GM19452 (cell line): ENCODE data around the gene KRT6A.
"Not testable (repeated sequence)": the region's sequence is repeated elsewhere in the genome, so short reads cannot be mapped to it uniquely, and the experiment has no call there.

Experiments used
- ATAC-seq: cut with Tn5 transposase; IDR thresholded peaks from one replicate; pipeline ENCODE4 v1.9.1; 2021; ENCODE audit not compliant: unreplicated experiment

The KRT6A gene

DNA sequence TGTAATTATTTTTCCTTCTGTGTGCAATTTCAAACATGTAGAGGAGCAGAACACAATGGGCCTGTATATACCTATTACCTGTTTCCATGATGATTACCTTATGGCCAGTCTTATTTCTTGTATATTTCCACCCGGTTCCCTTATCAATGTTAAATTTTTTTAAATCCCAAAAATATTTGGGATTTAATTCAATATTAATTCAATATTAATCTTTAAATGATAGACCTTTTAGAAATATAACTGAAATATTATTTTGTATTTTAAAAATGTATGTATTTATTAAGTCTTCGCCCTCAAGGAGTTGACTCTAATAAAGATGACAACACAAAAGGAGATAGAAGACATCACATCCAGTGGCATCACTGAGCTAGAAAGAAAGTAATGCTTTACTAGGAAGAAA, 18.8 kb downstream of the KRT6A start:
- ATAC-seq, result no peak

GRCh38 chr12:52473768-52474167, 19.3 kb downstream of the KRT6A start, which contains the start of gene KRT6C:
TSS of gene KRT6C (minus strand) at chr12:52473805. CDS start at chr12:52473737, 68 bp downstream.
- no peak for ATAC-seq

DNA sequence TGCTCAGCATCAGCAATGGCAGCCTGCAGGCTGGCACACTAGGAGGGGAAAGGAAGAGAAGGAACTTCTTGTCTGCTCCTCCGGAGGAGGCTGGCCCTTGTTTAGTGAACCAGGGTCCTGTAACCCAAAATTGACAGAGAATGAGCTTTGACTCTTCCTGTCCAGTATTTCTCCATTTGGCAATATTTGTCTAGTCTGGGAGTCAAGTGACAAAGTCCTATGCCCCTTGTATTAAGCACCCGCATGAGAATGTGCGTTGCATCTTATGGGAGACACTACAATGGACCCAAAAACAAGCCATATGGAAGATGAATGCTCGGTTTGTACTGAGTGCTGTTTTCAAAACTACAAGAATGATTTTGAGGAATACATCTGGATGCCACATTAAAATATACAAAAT, 23.2 kb downstream of the KRT6A start:
- ATAC-seq, result no peak

GRCh38 chr12:52464897-52465296, 28.2 kb downstream of the KRT6A start:
- ATAC-seq, result no peak

GRCh38 chr12:52461693-52462092, 31.4 kb downstream of the KRT6A start:
- no peak for ATAC-seq

DNA sequence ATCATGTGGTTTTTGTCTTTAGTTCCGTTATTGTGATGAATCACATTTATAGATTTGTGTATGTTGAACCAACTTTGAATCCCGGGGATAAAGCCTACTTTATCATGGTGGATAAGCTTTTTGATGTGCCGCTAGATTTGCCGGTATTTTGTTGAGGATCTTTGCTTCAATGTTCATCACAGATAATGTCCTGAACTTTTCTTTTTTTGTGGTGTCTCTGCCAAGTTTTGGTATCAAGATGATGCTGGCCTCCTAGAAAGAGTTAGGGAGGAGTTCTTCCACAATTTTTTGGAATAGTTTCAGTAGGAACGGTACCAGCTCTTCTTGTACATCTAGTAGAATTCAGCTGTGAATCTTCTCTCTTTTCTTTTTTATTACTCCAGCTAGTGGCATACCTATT, 34.2 kb downstream of the KRT6A start:
- no peak for ATAC-seq

DNA sequence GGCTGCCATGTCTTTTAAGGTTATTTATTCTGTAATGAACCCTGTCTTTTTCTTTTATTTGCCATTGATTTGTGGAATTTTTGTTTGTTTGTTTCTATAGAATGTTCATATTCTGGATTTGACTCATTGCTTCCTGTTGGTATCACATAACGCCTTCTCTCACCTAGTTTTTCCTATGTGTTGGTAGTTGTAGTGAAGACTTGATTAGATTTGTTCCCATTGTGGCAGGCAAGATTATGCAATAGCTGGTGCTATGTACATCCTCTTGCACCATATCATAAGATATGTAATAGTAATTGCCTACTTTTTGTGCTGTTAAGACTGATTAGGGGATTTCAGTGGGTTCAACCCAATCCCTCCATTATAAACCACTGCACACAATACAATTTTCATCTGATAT, 37.2 kb downstream of the KRT6A start:
- ATAC-seq, result no peak

- ATAC-seq, result no peak
These were observed 38.5 kb downstream of the KRT6A start for GRCh38 chr12:52454411-52455201.

- no peak for ATAC-seq
These were observed 41.0 kb downstream of the KRT6A start, which contains the start of gene KRT6B for GRCh38 chr12:52452101-52452500. TSS of gene KRT6B (minus strand) at chr12:52452146. CDS start at chr12:52452078, 68 bp downstream.

DNA sequence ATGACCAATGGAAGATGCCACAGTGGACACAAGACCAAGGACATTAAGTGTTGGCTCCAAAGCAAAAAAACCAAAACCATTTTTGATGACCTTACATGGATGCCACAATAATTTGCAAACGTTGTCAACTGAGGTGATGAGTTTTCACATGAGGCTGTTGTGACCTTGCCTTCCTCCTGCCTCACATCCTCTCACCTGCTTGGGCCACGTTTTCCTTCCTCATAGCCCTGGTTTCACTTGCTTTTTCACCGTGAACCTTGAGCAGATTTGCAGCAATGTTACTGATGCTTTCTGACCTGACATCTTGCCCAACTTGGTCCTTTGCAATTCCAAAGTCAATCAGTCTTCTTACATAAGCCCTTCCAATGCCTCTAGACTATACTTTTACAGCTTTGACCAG, 44.8 kb downstream of the KRT6A start:
- ATAC-seq, result no peak

DNA sequence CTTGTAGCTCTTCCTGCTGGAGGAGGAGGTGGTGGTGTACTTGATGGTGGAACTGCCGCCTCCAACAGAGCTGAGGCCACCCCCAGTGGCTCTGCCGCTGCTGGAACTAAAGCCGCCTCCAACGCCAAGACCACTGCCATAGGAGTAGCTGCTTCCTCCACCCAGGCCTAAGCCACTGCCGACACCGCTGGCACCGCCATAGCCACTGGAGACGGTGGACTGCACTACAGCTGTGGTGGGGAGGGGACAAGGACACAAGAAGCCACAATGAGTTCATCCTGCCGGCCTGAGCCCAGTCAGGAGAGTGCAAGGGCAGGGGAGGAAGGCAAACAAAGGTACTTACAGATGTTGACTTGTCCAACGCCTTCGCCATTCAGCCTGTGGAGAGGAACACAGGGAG, 45.9 kb downstream of the KRT6A start:
- ATAC-seq, result not testable (repeated sequence)

GRCh38 chr12:52446367-52447045, 46.6 kb downstream of the KRT6A start:
- no peak for ATAC-seq

GRCh38 chr12:52445876-52446275, 47.2 kb downstream of the KRT6A start:
- ATAC-seq, result no peak

DNA sequence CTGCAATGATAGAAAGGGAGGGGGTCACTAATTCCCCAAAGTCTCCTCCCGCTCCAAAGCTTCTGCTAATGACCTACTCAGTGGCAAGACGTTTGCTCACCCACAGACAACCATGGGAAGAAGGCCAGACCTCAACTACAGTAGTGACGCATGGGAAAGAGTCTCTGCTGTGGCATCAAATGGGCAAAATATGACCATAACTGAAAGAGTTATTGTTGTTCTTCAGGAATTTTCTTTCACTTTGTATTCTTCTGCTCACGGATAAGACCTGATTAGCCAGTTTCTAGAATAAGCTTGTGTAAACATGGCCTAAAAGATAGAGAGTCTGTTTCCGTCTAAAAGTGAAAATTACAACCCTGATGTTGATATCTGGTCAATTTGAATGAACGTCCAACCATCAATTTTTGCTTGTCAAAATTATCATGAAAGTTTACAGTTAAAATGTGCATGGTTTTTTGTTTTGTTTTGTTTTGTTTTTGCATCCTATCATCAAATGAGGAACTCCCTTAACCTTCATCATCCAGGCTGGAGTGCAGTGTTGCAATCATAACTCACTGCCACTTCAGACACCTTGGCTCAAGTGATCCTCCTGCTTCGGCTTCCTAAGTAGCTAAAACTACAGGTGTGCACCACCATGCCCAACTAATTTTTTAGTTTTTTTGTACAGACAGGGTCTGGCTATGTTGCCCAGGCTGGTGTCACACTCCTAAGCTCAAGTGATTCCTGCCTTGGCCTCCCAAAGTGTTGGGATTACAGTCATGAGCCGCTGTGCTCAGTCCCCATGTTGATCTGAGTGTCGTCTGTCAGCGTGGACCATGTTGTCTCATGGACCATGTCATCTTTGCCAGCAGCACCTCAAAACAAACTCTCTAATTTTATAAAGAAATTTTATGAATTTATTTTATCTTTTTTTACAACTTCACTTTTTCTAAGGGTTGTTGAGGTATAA, 48.1 kb downstream of the KRT6A start:
- no peak for ATAC-seq

GRCh38 chr12:52443966-52444365, 49.1 kb downstream of the KRT6A start:
- ATAC-seq, result no peak

DNA sequence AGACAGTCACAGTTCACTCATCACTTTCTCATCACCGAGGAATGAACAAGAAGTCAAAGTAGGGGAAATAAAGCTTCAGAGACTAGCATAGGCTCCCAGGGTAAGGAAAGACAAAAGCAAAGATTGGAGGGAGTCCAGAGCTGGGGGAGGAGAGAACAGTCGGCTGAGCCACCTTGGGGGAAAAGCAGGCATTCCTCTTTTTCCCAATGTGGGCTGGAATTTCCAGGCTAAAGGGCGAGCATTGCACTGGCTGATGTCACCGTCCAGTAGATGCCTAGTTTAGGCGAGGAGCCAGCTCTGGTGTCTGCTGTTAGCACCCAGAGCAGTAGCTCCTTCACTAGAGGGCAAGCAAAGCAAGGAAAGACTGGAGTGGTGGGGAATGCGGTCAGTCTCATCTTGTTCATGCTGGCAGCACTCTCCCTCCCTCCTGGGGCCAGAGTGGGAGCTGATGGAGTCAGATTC, 50.4 kb downstream of the KRT6A start:
- no peak for ATAC-seq

GRCh38 chr12:52441320-52441911, 51.6 kb downstream of the KRT6A start:
- no peak for ATAC-seq

DNA sequence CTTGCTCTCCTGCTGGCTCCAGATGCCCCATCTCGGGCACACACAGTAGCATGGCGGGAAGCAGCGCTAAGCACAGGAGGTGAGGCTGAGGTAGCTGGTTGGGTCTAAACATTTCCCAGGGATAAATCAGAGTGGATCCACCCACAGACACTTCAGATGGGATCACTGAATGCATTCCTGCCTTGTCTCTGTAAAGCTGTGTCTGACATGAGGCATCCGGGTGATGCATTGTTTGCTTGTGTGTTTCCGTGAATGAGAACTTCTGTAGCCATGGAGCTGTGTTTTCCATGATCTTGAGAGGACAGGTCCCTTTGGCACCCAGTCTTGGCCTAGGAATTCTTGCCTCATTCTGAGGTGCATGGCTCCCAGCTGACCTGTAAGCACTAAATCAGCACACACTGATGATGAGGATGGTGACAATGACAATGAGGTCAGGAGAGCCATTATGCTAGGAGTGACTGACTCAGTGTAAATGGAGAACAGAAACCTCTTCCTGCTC, 52.2 kb downstream of the KRT6A start:
- no peak for ATAC-seq

DNA sequence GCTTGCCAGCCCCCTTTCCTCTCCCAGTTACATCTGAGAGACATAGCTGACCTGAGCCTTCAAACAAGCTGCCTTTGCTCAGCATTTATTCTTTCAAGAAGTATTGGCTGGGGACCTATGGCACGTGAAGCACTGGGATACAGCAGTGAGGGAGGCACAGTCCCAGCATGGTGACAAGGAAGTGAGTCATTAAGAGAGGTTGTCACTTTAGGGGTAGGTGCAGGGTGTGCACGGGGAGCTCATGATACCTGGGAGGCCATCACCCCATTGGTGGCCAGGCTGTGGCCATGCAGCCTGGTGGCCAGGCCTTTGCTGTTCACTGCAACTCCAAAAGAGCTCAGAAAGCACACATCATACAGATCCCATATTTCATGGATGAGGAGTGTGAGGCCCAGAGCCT, 53.2 kb downstream of the KRT6A start:
- no peak for ATAC-seq

GRCh38 chr12:52439420-52439819, 53.6 kb downstream of the KRT6A start:
- ATAC-seq, result no peak
